ENCODE measurements around the gene HTT. TPM values are rescaled to one million over a fixed set of nuclear protein-coding genes. Genes with fewer than 3 reads are reported as not detected.
"Not testable (repeated sequence)": the region's sequence is repeated elsewhere in the genome, so short reads cannot be mapped to it uniquely, and the experiment has no call there.

Gene HTT
- total RNA-seq, 2 donors from 2014 or later, result 51.0 to 55.5 TPM

DNA sequence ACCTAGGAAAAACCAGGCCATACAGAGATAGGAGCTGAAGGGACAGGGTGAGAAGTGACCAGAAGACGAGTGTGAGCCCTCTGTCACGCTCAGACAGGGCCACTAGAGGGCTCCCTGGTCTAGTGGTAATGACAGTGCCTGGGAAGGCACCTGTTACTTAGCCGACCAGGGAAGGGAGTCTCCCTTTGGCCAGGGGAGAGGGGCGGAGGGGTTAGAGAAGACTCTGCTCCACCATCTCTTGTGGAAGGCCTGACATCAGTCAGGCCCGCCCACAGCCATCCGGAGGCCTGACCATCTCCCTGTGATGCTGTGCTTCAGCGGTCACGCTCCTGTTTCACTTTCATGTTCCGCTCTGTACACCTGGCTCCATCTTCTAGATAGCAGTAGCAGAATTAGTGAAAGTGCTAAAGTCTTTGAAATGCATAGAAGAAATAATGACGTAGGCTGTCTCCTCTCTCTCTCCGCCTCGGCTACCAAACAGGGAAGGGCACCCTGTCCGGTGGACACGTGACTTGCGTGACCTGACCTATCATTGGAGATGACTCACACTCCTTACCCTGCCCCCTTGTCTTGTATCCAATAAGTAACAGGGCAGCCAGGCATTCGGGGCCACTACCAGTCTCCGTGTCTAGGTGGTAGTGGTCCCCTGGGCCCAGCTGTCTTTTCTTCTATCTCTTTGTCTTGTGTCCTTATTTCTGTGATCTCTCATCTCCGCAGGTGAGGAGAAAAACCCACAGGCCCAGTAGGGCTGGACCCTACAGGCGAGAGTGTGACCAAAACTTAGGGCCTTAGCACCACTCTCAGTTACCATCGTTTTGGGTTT is 26.8 kb upstream of the HTT start:
- Histone ChIP-seq H3K9ac (ENCODE audit: low read depth in 2 of 2, low read length in 2 of 2) (peak overlapping the region; percentile 26 to 43), H3K27ac (no peak overlapping the region)
- DNase-seq, result peak; percentile 81

DNA sequence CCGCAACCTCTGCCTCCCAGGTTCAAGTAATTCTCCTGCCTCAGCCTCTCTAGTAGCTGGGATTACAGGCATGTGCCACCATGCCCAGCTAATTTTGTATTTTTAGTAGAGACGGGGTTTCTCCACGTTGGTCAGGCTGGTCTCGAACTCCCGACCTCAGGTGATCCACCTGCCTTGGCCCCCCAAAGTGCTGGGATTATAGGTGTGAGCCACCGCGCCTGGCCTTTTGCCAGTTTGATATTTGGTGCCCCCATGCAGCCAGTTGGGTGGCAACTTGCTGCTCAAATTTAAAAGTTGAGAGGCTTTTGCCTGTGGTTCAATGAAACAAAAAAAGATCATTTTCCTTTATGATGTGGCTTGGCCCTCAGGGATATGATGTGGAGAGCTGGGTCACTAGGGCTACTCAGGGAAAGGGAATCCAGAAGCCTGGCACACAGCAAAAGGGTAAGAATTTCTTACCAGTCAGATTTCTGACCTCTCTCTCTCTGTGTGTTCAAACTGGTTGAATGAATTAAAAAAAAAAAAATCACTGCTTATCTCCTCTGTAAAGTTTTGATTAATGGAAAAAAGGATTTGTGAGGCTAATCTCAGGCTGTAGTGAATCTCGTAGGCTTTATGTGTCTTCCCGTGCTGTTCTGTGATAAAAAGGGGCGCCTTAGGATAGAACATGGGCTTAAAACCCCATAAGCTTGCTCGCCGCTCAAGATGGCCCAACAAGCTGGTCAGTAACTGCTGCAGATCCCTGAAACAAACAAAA is 23.2 kb upstream of the HTT start:
- H3K4me1 ChIP-seq; H3K9me3 ChIP-seq; DNase-seq; intact Hi-C loops (cut with DNase I); H3K27ac ChIP-seq; H3K36me3 ChIP-seq; H3K4me3 ChIP-seq; H3K9ac ChIP-seq (ENCODE audit: low read depth in 2 of 2, low read length in 2 of 2); H3K27me3 ChIP-seq: not testable (repeated sequence)

More for the DNA sequence above, 26.8 kb upstream of the HTT start:
- TF ChIP-seq, protein P1, sequence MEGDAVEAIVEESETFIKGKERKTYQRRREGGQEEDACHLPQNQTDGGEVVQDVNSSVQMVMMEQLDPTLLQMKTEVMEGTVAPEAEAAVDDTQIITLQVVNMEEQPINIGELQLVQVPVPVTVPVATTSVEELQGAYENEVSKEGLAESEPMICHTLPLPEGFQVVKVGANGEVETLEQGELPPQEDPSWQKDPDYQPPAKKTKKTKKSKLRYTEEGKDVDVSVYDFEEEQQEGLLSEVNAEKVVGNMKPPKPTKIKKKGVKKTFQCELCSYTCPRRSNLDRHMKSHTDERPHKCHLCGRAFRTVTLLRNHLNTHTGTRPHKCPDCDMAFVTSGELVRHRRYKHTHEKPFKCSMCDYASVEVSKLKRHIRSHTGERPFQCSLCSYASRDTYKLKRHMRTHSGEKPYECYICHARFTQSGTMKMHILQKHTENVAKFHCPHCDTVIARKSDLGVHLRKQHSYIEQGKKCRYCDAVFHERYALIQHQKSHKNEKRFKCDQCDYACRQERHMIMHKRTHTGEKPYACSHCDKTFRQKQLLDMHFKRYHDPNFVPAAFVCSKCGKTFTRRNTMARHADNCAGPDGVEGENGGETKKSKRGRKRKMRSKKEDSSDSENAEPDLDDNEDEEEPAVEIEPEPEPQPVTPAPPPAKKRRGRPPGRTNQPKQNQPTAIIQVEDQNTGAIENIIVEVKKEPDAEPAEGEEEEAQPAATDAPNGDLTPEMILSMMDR (IDR thresholded peaks at IDR 0.05), result peak; percentile 68
- intact Hi-C loops (cut with DNase I), result no loop called here
- H3K36me3 ChIP-seq, result no peaks in the 10 kb centered on the region
- no peaks in the 10 kb centered on the region for H3K27me3 ChIP-seq
- H3K4me3 ChIP-seq, result peak overlapping the region; percentile 34
- no peaks in the 10 kb centered on the region for H3K4me1 ChIP-seq
- H3K9me3 ChIP-seq, result no peaks in the 10 kb centered on the region

DNA sequence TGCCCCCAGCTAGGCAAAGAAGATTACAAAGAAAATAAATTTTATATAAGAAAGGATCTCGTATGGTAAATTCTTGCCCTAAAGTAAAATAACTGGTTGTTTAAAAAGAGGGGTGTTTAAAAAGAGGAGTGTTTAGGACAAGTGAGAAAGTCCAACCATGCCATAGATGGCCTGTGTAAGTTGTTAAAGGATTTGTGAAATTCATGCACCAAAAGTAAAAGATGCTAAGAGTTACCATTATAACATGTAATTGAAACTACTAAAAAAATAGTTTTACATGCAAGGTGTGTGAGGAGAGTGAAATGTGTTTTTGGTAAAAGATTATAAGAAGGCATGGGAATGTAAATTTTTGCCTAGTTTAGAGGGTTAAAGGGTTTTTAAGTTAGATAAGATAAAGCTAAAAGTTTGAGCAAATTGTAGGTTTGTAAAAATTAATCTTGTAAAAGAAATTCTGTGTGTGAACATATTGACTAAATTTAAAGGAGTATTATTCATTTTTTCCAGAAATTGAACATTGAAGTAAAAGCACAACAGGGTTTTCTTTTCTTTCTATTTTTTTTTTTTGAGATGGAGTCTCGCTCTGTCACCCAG is 20.2 kb upstream of the HTT start:
- Histone ChIP-seq H3K9ac (ENCODE audit: low read depth in 2 of 2, low read length in 2 of 2) (no peak overlapping the region), H3K4me3 (no peak overlapping the region), H3K4me1 (no peaks in the 10 kb centered on the region), H3K27me3 (no peaks in the 10 kb centered on the region), H3K36me3 (no peaks in the 10 kb centered on the region), H3K27ac (no peak overlapping the region), H3K9me3 (no peaks in the 10 kb centered on the region)
- intact Hi-C loops (cut with DNase I), result no loop called here
- DNase-seq, result no peak
- TF ChIP-seq, protein P1 (IDR thresholded peaks at IDR 0.05), result no peak

DNA sequence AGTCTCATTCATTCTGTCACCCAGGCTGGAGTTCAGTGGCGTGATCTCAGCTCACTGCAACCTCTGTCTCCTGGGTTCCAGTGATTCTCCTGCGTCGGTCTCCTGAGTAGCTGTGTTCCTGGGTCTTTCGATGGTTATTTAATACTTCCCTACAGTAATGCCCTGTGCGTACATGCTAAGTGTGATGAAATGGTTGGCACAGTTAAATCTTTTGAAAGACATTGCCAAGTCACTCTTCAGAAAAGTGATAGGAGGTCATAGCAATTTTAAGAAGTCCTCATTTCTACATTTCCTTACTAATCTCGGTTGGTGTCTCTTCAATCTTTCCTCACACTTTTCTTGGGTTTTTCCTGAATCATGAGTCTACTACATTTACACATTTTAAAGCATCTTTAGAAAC is 14.5 kb upstream of the HTT start:
- H3K27ac ChIP-seq, result no peak overlapping the region
- no peaks in the 10 kb centered on the region for H3K27me3 ChIP-seq
- TF ChIP-seq, protein P1 (IDR thresholded peaks at IDR 0.05), result no peak
- H3K9ac ChIP-seq (ENCODE audit: low read depth in 2 of 2, low read length in 2 of 2), result no peak overlapping the region
- no peaks in the 10 kb centered on the region for H3K4me1 ChIP-seq
- no peaks in the 10 kb centered on the region for H3K9me3 ChIP-seq
- no peak for DNase-seq
- H3K4me3 ChIP-seq, result no peak overlapping the region
- intact Hi-C loops (cut with DNase I), result no loop called here
- H3K36me3 ChIP-seq, result no peaks in the 10 kb centered on the region

DNA sequence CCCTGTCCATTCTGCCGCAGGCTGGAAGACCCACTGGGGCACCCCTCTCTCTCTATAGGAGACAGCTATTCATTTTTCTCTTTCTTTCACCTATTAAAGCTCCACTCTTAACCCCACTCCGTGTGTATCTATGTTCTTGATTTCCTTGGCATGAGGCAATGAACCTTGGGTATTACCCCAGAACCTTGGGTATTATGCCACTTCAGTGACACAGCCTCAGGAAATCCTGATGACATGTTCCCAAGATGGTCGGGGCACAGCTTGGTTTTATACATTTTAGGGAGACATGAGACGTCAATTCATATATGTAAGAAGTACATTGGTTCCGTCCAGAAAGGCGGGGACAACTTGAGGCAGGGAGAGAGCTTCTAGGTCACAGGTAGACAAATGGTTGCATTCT is 13.5 kb upstream of the HTT start:
- Histone ChIP-seq H3K4me3 (no peak overlapping the region), H3K36me3 (no peaks in the 10 kb centered on the region), H3K27me3 (no peaks in the 10 kb centered on the region), H3K27ac (no peak overlapping the region), H3K4me1 (no peaks in the 10 kb centered on the region), H3K9ac (ENCODE audit: low read depth in 2 of 2, low read length in 2 of 2) (no peak overlapping the region), H3K9me3 (no peaks in the 10 kb centered on the region)
- DNase-seq, result no peak
- intact Hi-C loops (cut with DNase I), result no loop called here
- TF ChIP-seq, protein P1 (IDR thresholded peaks at IDR 0.05), result no peak
